H9 (cell line): Measurements from ENCODE around the gene LIN7C. TPM values are rescaled to one million over a fixed set of nuclear protein-coding genes. Genes with fewer than 3 reads are reported as not detected.

Experiments used
- DNase-seq: peaks from one replicate; pipeline ENCODE4 v3.0.0-alpha.2; 2017
- H2AFZ ChIP-seq: one replicate; pipeline ENCODE4 v1.6.1; 2013; ENCODE audit warnings: mild to moderate bottlenecking, low read length, control low read depth, moderate library complexity
- H2AK5ac ChIP-seq: 2 replicates; pipeline ENCODE4 v1.6.1; 2013; ENCODE audit warnings: low read length, control low read depth, mixed read lengths; ENCODE audit not compliant: insufficient read length
- H2BK120ac ChIP-seq: one replicate; pipeline ENCODE4 v1.6.1; 2013; ENCODE audit warnings: low read depth, mild to moderate bottlenecking, low read length, control low read depth, inconsistent platforms; ENCODE audit not compliant: poor library complexity, severe bottlenecking
- H2BK12ac ChIP-seq: 2 replicates; pipeline ENCODE4 v1.6.1; 2013; ENCODE audit warnings: low read length, control low read depth, mixed read lengths, low read depth; ENCODE audit not compliant: insufficient read length
- H2BK15ac ChIP-seq: 2 replicates; pipeline ENCODE4 v1.6.1; 2013; ENCODE audit warnings: low read depth, low read length, control low read depth
- H2BK20ac ChIP-seq: one replicate; pipeline ENCODE4 v1.6.1; 2013; ENCODE audit warnings: low read depth, mild to moderate bottlenecking, low read length, control low read depth, inconsistent platforms; ENCODE audit not compliant: poor library complexity, severe bottlenecking
- H2BK5ac ChIP-seq: 2 replicates; pipeline ENCODE4 v1.6.1; 2013; ENCODE audit warnings: low read length, control low read depth, mixed read lengths; ENCODE audit not compliant: insufficient read length
- H3K14ac ChIP-seq: 2 replicates; pipeline ENCODE4 v1.6.1; 2013; ENCODE audit warnings: low read length, control low read depth; ENCODE audit not compliant: insufficient read depth
- H3K18ac ChIP-seq: 2 replicates; pipeline ENCODE4 v1.6.1; 2013; ENCODE audit warnings: low read depth, mild to moderate bottlenecking, mixed read lengths, low read length, control low read depth; ENCODE audit not compliant: insufficient read length
- H3K23ac ChIP-seq: 2 replicates; pipeline ENCODE4 v1.6.1; 2013; ENCODE audit warnings: low read length, control low read depth, mixed read lengths, low read depth; ENCODE audit not compliant: insufficient read length
- H3K23me2 ChIP-seq: 2 replicates; pipeline ENCODE4 v1.6.1; 2013; ENCODE audit warnings: low read depth, mild to moderate bottlenecking, mixed read lengths, low read length, control low read depth; ENCODE audit not compliant: insufficient read length, poor library complexity, severe bottlenecking
- H3K27ac ChIP-seq: 2 replicates; pipeline ENCODE4 v1.5.1; 2013; ENCODE audit warnings: low read length, control low read depth, mixed read lengths, low read depth; ENCODE audit not compliant: insufficient read length
- H3K27me3 ChIP-seq: 2 replicates; pipeline ENCODE4 v1.6.1; 2013; ENCODE audit warnings: low read length, control low read depth, inconsistent platforms; ENCODE audit not compliant: insufficient read depth
- H3K4ac ChIP-seq: 2 replicates; pipeline ENCODE4 v1.6.1; 2013; ENCODE audit warnings: low read depth, mild to moderate bottlenecking, control low read depth, inconsistent platforms, low read length, moderate library complexity
- H3K4me1 ChIP-seq: 2 replicates; pipeline ENCODE4 v1.6.1; 2013; ENCODE audit warnings: low read length, control low read depth, inconsistent platforms; ENCODE audit not compliant: insufficient read depth
- H3K4me2 ChIP-seq: 2 replicates; pipeline ENCODE4 v1.6.1; 2013; ENCODE audit warnings: low read length, control low read depth, mixed read lengths; ENCODE audit not compliant: insufficient read length, insufficient read depth
- H3K56ac ChIP-seq: 2 replicates; pipeline ENCODE4 v1.6.1; 2013; ENCODE audit warnings: low read depth, mild to moderate bottlenecking, mixed read lengths, low read length, control low read depth; ENCODE audit not compliant: insufficient read length
- H3K79me1 ChIP-seq: 2 replicates; pipeline ENCODE4 v1.6.1; 2013; ENCODE audit warnings: low read depth, mild to moderate bottlenecking, moderate library complexity, low read length, control low read depth, inconsistent platforms; ENCODE audit not compliant: insufficient read depth, poor library complexity, severe bottlenecking
- H3K79me2 ChIP-seq: 2 replicates; pipeline ENCODE4 v1.6.1; 2013; ENCODE audit warnings: low read length, control low read depth, inconsistent platforms; ENCODE audit not compliant: insufficient read depth
- H3K9ac ChIP-seq: 2 replicates; pipeline ENCODE4 v1.6.1; 2013; ENCODE audit warnings: low read length, control low read depth, mixed read lengths; ENCODE audit not compliant: insufficient read length; ENCODE audit errors: extremely low read depth
- H3K9me3 ChIP-seq: one replicate; pipeline ENCODE4 v1.6.1; 2013; ENCODE audit warnings: low read depth, low read length, inconsistent platforms; ENCODE audit not compliant: control insufficient read depth
- H3T11ph ChIP-seq: one replicate; pipeline ENCODE4 v1.6.1; 2013; ENCODE audit warnings: mild to moderate bottlenecking, low read length, control low read depth, inconsistent platforms
- H4K20me1 ChIP-seq: one replicate; pipeline ENCODE4 v1.6.1; 2013; ENCODE audit not compliant: control insufficient read depth, insufficient read length, insufficient read depth
- H4K5ac ChIP-seq: 2 replicates; pipeline ENCODE4 v1.6.1; 2013; ENCODE audit warnings: low read depth, mild to moderate bottlenecking, mixed read lengths, low read length, control low read depth; ENCODE audit not compliant: insufficient read length
- H4K8ac ChIP-seq: replicated peaks from 2 replicates; pipeline ENCODE4 v1.6.1; 2013; ENCODE audit warnings: low read length, control low read depth, mixed read lengths, low read depth; ENCODE audit not compliant: insufficient read length
- H4K91ac ChIP-seq: 2 replicates; pipeline ENCODE4 v1.6.1; 2013; ENCODE audit warnings: low read depth, mild to moderate bottlenecking, moderate library complexity, mixed read lengths, low read length, control low read depth; ENCODE audit not compliant: insufficient read length
- H3K27ac Mint-ChIP-seq, 3 experiments: 2 replicates in 2 of 3; 3 replicates in 1 of 3; pipeline ENCODE4 v1.8.0; 2020 to 2021; ENCODE audit warnings: mixed read lengths in 3 of 3, mild to moderate bottlenecking in 1 of 3, moderate library complexity in 1 of 3
- H3K27me3 Mint-ChIP-seq: 2 replicates; pipeline ENCODE4 v1.8.0; 2021; ENCODE audit warnings: low read depth, mild to moderate bottlenecking, moderate library complexity, mixed read lengths
- H3K36me3 Mint-ChIP-seq, 3 experiments: 2 replicates in 2 of 3; 3 replicates in 1 of 3; pipeline ENCODE4 v1.8.0; 2020 to 2021; ENCODE audit warnings: low read depth in 3 of 3, mixed read lengths in 3 of 3; ENCODE audit not compliant: insufficient read depth in 1 of 3
- H3K4me1 Mint-ChIP-seq, 2 experiments: 2 replicates each; pipeline ENCODE4 v1.8.0; 2020; ENCODE audit warnings: mixed read lengths in 2 of 2
- H3K4me3 Mint-ChIP-seq, 2 experiments: 2 replicates in 1 of 2; 3 replicates in 1 of 2; pipeline ENCODE4 v1.8.0; 2020 to 2021; ENCODE audit warnings: mild to moderate bottlenecking in 2 of 2, mixed read lengths in 2 of 2, moderate library complexity in 1 of 2
- H3K9me3 Mint-ChIP-seq, 2 experiments: 2 replicates in 1 of 2; 3 replicates in 1 of 2; pipeline ENCODE4 v1.8.0; 2020; ENCODE audit warnings: mild to moderate bottlenecking in 2 of 2, mixed read lengths in 2 of 2, moderate library complexity in 1 of 2
- WGBS: extraction: QIAGEN DNeasy Blood & Tissue Kit; methylation state at CpG from one replicate; pipeline ENCODE4 v1.1.7; 2013; ENCODE audit warnings: missing lambda C conversion rate, low lambda C conversion rate, mixed read lengths; ENCODE audit not compliant: insufficient read length; ENCODE audit errors: extremely low coverage; 5-methylcytosine and 5-hydroxymethylcytosine counted together
- total RNA-seq: library from RNA; stranded (reverse); gene quantifications from 2 replicates; pipeline ENCODE4 v1.2.1, GENCODE V29; 2021
- TF ChIP-seq, protein P1 (sequence below): fragments of 200-600 bp; sonication (generic); conservative IDR thresholded peaks from 3 replicates; pipeline ENCODE4 v1.8.0; 2021; ENCODE audit warnings: antibody characterized with exemption, mild to moderate bottlenecking

Gene LIN7C
- total RNA-seq, 1 experiment from 2014 or later: 40.0 TPM

DNA sequence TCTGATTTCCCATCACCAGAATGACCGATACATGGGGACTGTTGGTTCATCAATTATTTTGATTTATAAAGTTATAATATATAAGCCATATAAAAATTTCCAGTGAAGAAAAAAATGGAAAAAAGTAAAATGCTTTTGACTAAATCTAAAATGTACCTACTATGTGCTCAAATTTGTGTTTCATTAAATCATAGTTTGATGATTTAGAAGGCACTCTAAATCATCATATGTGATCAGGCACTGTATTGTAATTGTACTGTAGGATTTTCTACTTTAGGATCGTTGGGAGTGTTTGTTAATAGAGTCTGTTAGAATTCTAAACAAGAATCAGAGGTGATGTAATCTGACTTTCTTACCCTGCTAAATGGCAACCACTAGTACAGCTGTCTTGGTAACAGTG, 2.4 kb downstream of the LIN7C start:
- Histone ChIP-seq H3K4me2 (no peak overlapping the region), H2BK12ac (no peak overlapping the region), H3K18ac (no peak overlapping the region), H2AK5ac (no peak overlapping the region), H3K27ac (no peak overlapping the region), H2BK120ac (no peak overlapping the region), H2BK20ac (no peak overlapping the region), H3K14ac (no peak overlapping the region), H3K56ac (no peak overlapping the region), H4K20me1 (no peaks in the 10 kb centered on the region), H3K23me2 (peaks cover 8% of the 10 kb centered on the region), H3K9ac (no peak overlapping the region), H2AFZ (no peak overlapping the region), H2BK15ac (no peak overlapping the region), H3T11ph (no peak overlapping the region), H2BK5ac (no peak overlapping the region), H4K5ac (no peak overlapping the region), H4K91ac (no peak overlapping the region), H3K9me3 (no peaks in the 10 kb centered on the region), H3K79me2 (peaks cover 9% of the 10 kb centered on the region; the same call in 1 of the 2 replicates), H3K4ac (no peak overlapping the region), H4K8ac (no peak overlapping the region), H3K79me1 (no peaks in the 10 kb centered on the region), H3K23ac (no peak overlapping the region), H3K4me1 (peaks cover 2% of the 10 kb centered on the region; the same call in 1 of the 2 replicates), H3K27me3 (no peaks in the 10 kb centered on the region)
- Mint-ChIP-seq H3K27me3 (no peaks in the 10 kb centered on the region; the same call in 1 of the 2 replicates), H3K4me3 (no peak overlapping the region), H3K36me3 (peaks cover 2 to 23% (median 19%) of the 10 kb centered on the region in 3 experiments; a peak in 6 of 7 replicates), H3K4me1 (peaks cover 18 to 24% of the 10 kb centered on the region in 2 experiments), H3K27ac (no peak overlapping the region), H3K9me3 (peaks cover 0 to 4% of the 10 kb centered on the region in 2 experiments; a peak in 1 of 5 replicates)
- WGBS: no CpG with 5 or more reads among the region's 2 CpGs
- TF ChIP-seq, protein P1, sequence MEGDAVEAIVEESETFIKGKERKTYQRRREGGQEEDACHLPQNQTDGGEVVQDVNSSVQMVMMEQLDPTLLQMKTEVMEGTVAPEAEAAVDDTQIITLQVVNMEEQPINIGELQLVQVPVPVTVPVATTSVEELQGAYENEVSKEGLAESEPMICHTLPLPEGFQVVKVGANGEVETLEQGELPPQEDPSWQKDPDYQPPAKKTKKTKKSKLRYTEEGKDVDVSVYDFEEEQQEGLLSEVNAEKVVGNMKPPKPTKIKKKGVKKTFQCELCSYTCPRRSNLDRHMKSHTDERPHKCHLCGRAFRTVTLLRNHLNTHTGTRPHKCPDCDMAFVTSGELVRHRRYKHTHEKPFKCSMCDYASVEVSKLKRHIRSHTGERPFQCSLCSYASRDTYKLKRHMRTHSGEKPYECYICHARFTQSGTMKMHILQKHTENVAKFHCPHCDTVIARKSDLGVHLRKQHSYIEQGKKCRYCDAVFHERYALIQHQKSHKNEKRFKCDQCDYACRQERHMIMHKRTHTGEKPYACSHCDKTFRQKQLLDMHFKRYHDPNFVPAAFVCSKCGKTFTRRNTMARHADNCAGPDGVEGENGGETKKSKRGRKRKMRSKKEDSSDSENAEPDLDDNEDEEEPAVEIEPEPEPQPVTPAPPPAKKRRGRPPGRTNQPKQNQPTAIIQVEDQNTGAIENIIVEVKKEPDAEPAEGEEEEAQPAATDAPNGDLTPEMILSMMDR: no peak
- no peak for DNase-seq
